BJ (cell line): ENCODE results near the gene CCDC88C. TPM values are rescaled to one million over a fixed set of nuclear protein-coding genes. Genes with fewer than 3 reads are reported as not detected.

Experiments
- CTCF ChIA-PET: fragments of 350-600 bp; formaldehyde crosslinking; extraction: SDS; loops from one replicate; lab custom pipeline; 2021; ENCODE audit warnings: antibody characterized with exemption, inconsistent platforms; lab: Yijun Ruan, JAX
- POLR2A ChIA-PET: fragments of 300-600 bp; sonication (Branson Sonifier 250); formaldehyde crosslinking; extraction: SDS; loops from one replicate; lab custom pipeline; 2021; ENCODE audit warnings: antibody characterized with exemption; lab: Charles Lee
- DNase-seq: peaks from one replicate; pipeline ENCODE4 v3.0.0-alpha.2; 2011; ENCODE audit warnings: low read depth
- H3K27me3 ChIP-seq: 2 replicates; pipeline ENCODE4 v1.6.0; 2011; ENCODE audit warnings: low read length; ENCODE audit not compliant: control insufficient read depth, insufficient read depth
- H3K36me3 ChIP-seq: 2 replicates; pipeline ENCODE4 v1.5.1; 2011; ENCODE audit warnings: low read length; ENCODE audit not compliant: control insufficient read depth, insufficient read depth
- H3K4me3 ChIP-seq: 2 replicates; pipeline ENCODE4 v1.5.1; 2011; ENCODE audit warnings: low read depth, mild to moderate bottlenecking, control low read depth, low read length
- polyA plus RNA-seq: library from polyadenylated mRNA; depleted of rRNA; stranded (reverse); fragments of >200 nt; gene quantifications from 2 replicates; pipeline ENCODE4 v1.2.3, GENCODE V29; 2011
- TF ChIP-seq, protein P1 (sequence below): IDR thresholded peaks from 2 replicates; pipeline ENCODE4 v1.5.1; 2011; ENCODE audit warnings: low read depth, mild to moderate bottlenecking, control low read depth, inconsistent platforms, low read length, moderate library complexity; ENCODE audit not compliant: insufficient read depth

CCDC88C gene
- polyA plus RNA-seq, 1 experiment, result not detected

DNA sequence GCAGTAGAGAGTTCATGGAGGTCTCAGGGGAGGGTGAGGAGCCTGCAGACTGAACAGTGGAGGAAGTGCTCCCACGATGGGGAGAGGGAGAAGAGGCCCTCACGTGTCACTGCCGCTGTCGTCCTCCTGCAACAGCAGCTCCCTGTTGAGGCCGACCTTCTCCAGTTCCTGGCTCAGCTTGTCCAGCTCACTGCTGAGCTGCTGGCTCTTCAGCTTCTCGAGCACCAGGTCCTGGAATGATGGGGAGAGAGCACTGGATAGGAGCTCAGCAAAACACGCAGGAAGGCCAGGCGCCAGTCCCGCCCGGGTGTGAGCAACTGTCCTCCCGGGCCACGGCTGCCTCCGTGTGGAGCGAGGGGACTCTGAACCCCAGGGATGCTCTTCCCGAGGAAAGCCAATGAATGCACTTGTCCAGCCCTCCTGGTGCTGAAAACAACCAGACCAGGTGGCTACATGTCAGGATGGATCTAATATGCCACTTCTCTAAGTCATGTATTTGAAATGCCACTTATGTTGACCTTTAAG, 107.8 kb downstream of the CCDC88C start:
- no peaks in the 10 kb centered on the region for H3K36me3 ChIP-seq
- CTCF ChIA-PET, result interaction anchor here (1.3 kb wide), 1 partner anchor 14 kb away, joined by 4 read pairs; no protein-coding TSS in a partner anchor
- POLR2A ChIA-PET, result no interaction called here
- no peaks in the 10 kb centered on the region for H3K27me3 ChIP-seq
- no peak overlapping the region for H3K4me3 ChIP-seq
- DNase-seq, result no peak
- TF ChIP-seq, protein P1, sequence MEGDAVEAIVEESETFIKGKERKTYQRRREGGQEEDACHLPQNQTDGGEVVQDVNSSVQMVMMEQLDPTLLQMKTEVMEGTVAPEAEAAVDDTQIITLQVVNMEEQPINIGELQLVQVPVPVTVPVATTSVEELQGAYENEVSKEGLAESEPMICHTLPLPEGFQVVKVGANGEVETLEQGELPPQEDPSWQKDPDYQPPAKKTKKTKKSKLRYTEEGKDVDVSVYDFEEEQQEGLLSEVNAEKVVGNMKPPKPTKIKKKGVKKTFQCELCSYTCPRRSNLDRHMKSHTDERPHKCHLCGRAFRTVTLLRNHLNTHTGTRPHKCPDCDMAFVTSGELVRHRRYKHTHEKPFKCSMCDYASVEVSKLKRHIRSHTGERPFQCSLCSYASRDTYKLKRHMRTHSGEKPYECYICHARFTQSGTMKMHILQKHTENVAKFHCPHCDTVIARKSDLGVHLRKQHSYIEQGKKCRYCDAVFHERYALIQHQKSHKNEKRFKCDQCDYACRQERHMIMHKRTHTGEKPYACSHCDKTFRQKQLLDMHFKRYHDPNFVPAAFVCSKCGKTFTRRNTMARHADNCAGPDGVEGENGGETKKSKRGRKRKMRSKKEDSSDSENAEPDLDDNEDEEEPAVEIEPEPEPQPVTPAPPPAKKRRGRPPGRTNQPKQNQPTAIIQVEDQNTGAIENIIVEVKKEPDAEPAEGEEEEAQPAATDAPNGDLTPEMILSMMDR, result no peak

DNA sequence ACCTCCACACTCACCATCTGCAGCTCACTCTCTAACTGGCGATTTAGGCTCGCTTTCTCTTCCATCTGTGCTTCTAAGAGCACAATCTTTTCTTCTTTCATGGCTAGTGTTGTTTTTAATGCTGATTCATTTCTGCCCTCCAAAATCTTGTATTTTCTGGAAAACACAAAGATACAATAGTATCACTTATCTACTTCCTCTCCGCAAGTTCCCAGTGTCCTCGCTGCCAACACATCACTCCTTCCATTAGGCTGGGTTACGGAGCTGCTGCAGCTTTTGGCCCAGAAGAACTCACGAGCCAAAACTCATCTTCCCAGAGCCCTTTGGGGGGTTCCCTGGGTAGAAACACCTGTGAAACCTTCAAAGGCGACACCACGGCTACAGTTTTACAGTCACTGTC, 109.3 kb downstream of the CCDC88C start:
- peaks cover 4% of the 10 kb centered on the region; the same call in 1 of the 2 replicates for H3K27me3 ChIP-seq
- POLR2A ChIA-PET, result no interaction called here
- TF ChIP-seq, protein P1, result no peak
- DNase-seq, result no peak
- H3K4me3 ChIP-seq, result no peak overlapping the region
- CTCF ChIA-PET, result no interaction called here
- no peaks in the 10 kb centered on the region for H3K36me3 ChIP-seq

DNA sequence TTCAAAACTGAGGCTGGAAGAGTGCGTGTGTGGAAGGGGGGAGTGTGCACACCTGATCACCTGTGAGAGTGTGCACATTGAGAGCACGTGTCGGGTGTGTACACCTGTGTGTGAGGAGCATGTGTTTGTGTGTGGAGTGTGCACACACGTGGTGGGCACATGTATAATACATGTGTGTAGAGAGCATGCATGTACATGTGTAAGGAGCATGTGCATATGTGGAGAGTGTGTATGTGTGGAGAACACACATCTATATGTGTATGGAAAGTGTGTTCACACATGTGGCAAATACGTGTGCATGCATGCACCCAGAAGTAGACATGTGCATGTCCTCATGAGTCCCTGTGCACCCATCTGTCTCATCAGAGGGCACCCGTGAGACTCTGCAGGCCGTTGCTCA, 110.0 kb downstream of the CCDC88C start:
- DNase-seq, result no peak
- H3K4me3 ChIP-seq, result no peak overlapping the region
- POLR2A ChIA-PET, result no interaction called here
- H3K36me3 ChIP-seq, result no peaks in the 10 kb centered on the region
- TF ChIP-seq, protein P1, result no peak
- CTCF ChIA-PET, result no interaction called here
- H3K27me3 ChIP-seq, result peaks cover 5% of the 10 kb centered on the region; the same call in 1 of the 2 replicates

DNA sequence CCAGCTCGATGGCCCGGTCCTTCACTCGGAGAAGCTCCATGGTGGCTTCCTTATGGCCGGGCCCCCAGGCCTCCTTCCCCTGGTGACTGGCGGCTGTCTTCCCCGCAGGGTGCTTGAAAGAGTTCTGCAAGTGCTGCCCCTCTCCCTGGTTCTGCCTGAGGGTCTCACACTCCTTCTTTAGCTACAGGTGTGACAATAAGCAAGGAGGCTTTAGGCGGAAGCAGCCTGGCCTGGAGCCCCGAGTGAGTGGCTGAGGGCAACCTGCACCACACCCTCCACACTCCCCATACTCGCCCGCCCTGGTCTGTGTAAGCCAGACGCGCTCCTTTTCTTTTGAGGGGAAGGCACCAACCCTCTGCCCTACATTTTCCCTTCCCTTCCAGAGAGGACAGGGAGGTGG, 110.6 kb downstream of the CCDC88C start:
- Histone ChIP-seq H3K4me3 (no peak overlapping the region), H3K36me3 (no peaks in the 10 kb centered on the region), H3K27me3 (peaks cover 6% of the 10 kb centered on the region; the same call in 1 of the 2 replicates)
- POLR2A ChIA-PET, result no interaction called here
- no peak for DNase-seq
- TF ChIP-seq, protein P1, result no peak
- CTCF ChIA-PET, result interaction anchor here (1.1 to 1.4 kb wide), 2 partner anchors 17 to 20 kb away, joined by 3 read pairs; no protein-coding TSS in a partner anchor

DNA sequence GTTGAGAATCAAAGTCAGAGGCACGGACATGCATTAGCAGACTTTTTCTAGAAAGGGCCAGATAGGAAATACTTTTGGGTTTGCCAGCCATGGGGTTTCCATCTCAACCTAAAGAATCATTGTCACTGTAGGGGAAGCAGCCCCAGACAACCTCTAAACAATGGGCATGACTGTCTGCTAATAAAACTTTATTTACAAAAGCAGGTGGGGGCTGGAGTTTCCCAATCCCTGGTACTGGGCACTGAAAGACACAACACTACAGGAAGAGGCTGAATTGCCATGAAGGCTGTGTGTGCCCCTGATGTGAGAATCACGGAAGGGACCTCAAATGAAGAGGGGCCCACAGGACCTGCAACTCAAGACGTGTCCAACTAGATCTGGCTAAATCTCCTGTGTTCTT, 111.1 kb downstream of the CCDC88C start:
- H3K4me3 ChIP-seq, result no peak overlapping the region
- no peaks in the 10 kb centered on the region for H3K36me3 ChIP-seq
- TF ChIP-seq, protein P1, result no peak
- ChIA-PET POLR2A (no interaction called here), CTCF (interaction anchor here (1.1 to 1.4 kb wide), 3 partner anchors 17 to 129 kb away, joined by 3 read pairs; no protein-coding TSS in a partner anchor)
- DNase-seq, result no peak
- peaks cover 6% of the 10 kb centered on the region; the same call in 1 of the 2 replicates for H3K27me3 ChIP-seq
